SHP77 treated with DMSO at 0.1 percent for 48 hours (cell line): ENCODE data around the gene EI24.

Experiments used
- DNase-seq: peaks from one replicate; lab custom pipeline; 2025; lab: John Stamatoyannopoulos, UW

Gene EI24

DNA sequence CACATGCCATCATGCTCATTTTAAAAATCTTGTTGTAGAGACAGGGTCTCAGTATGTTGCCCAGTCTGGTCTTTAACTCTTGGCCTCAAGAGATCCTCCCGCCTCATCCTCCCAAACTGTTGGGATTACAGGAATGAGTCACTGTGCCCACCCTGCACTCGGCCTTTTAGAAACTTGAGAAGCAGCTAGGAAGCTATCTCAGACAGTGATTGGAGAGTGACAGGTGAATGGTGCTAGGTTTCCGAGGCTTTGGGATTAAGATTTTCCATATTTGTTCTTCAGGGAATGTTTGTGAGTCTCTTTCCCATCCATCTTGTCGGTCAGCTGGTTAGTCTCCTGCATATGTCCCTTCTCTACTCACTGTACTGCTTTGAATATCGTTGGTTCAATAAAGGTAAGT lies 10.5 kb downstream of the EI24 start:
- DNase-seq = no peak

DNA sequence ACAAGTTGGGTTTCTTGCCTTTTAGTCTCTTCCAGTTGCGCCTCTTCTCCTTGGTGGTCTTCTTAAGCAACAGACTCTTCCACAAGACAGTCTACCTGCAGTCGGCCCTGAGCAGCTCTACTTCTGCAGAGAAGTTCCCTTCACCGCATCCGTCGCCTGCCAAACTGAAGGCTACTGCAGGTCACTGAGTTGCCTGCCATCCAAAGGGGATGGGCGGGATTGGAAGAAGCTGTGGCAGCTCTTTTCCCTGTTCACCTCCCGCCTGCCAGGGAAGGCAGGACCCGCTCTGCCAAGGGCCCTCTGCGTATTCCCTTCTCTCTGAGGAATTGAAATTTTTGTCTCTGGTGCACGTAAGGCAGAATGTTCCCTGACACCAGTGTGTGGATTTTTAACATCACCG lies 14.2 kb downstream of the EI24 start:
- no peak for DNase-seq

DNA sequence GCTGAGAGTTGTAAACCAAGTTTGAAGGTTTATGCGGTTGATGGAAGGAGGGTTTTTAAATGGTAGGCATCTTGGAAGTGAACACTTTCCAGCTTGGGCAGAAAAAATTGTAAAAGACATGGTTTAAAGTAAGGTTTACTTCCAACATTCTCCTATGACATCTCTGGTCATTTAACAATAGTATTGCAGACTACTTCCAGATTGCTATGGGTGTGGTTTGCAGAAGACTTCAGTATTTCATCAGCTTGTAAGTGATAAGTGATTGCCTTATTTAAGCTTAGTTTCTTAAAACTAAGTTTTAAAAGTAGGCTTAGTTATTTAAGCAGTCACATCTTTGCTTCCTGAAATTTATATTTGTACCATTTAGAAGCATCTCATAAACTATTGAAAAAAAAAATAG lies 16.2 kb downstream of the EI24 start:
- no peak for DNase-seq

DNA sequence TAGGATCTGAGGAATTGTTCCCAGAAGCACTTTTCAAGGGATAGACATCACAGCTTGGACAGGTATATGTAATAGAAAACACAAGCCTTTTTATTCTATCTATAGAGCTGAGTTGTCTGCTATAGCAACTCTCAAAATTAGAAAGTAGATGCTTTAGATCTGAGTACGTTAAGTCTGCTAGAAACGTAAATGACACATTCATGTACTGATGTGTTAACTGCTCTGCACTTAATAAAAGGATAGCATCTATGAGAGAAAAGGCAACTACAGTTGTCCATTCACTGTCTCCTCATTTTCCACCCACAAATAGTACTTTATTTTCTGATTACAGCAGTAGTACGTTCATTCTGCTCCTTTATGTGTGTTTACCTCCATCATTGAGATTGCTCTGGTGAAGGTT lies 17.3 kb downstream of the EI24 start:
- DNase-seq = no peak

DNA sequence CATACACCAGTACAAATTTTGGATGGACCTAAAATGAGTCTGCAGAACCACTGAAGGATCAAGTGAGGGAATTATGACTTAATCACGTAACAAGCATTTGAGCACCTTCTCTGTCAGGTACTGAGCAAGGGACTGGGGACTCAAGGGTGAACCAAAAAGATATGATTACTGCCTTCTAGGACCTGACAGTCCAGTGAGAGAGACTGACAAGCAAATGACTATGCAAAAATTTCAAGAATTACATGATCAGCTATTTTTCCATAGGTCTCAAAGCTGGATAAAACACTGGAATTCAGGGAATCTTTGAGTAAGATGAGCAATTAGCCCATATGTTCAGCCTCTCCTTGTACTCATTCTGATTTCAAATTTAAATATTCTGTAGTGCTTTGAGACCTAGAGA lies 18.2 kb downstream of the EI24 start:
- no peak for DNase-seq

DNA sequence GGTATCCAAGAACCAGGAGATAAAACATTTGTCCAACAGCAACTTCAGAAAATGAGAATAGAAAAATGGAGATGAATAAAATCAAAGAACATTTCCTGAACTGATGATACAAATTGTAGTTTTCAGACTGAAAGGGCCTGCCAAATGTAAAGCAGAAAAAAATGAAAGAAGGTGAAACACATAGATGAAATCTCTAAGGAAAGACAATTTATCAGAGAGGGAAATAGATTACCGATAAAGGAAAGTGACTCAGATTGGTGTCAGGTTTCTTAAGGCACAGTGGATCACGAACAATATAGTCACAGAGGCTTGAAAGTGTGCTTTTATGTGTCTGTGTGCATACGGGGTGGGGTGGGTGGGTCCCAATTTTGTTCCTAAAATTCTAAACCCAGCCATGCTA lies 19.2 kb downstream of the EI24 start:
- no peak for DNase-seq

DNA sequence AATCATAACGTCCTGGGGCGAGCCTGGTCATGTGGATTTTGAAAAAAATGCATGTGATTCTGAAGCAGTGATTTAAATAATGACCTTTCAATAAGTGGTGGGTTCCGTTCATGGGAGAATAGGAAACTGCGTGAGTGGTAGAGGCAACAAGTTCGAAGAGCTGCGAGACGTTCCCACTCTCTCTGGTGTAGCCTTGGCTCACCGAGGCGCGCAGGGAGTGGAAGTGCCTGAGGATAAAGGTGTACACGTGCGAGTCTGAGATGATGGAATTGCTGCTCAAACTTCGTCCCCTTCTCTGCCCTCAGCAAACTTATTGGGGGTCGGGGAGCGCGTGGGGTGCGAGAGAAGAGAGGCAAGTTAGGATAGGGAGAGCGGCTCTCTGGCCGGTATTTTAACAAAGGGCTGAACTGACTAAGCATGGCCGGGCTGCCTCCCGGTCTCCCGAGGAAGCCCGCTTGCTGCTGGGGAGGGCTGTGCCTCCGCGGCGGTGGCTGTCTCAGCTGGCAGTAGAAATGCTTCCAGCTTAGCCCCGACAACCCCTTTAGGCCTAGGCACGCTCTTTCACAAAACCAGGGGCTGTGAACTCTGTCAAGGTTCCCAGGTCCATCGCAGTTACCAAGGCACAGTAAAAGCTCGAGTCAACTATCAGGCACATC lies 22.5 kb downstream of the EI24 start:
- DNase-seq = peak; percentile 19

DNA sequence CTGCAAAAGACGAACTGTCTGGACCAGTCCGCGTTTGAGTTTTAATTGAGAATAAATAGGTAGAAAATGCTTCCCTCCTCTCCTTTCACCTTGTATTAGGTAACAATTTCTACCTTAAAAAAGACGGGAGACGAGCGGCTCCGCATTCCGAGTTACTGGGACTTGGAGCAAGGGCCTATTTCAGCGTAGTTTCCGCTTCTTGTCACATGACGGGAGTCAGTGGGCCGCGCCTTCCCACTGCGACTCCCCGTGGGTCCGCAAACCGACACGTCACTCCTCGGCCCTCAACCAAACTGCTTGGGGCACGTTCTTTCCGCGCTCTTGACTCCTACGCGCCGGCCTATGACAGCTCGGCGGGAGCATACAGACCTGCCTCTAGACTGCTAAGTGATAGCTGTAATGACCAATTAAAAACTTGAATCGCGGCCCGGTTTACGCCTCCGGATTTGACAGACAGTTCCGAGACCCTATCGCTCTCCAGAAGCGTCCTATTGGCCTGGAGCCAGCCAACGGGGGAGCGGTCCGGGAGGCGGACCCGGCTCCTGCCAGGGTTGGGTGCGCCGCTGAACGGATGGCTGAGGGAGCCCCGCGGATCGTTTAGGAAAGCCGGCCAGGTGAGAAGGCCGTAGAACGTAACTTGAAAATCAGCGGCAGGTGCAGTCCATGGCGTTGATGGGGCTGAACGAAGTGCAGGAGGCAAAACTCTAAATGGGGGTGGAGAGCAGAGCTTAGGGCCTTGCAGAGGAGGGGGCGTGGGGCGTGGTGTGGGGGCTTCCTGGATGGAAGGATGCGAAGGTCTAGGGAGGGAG lies 23.2 kb downstream of the EI24 start, which contains the start of gene STT3A:
TSS of gene STT3A (plus strand) at position 548 of the 809 bp plus-strand sequence. CDS start 3,064 bp downstream, outside the sequence.
- DNase-seq = peak; percentile 98

DNA sequence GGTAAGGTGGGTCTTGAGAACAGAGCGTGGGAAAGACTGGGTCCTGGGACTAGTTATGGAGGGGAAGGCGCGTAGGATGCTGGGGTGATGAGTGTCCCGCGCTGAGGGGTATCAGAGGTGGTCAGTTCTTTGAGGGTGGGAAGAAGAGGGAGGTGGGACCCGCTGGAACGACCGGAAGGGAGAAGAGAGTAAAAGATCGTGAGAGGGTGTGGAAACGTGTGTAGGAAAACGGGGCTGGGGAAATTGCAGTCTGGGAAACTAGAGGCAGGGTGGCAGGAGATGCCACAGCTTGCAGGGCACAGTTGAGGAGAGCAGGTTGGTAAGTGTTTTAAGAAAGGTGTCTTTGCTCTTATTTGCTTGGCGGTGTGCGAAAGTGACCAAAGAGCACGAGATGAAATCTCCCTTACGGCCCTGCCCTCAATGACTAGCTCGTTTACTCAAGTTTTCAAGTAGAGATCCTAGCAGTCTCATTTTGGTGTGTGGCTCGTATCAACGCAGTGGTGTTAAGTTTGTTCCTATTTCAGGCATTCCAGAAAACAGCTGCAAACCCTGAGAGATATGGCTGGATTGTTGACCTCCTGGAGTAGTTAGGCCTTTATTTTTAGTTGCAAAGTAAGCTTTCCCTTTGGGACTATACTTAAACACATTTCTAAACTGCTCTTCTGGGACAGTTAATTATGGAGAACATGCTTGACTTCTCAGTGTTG lies 24.0 kb downstream of the EI24 start:
- DNase-seq = peak; percentile 36

DNA sequence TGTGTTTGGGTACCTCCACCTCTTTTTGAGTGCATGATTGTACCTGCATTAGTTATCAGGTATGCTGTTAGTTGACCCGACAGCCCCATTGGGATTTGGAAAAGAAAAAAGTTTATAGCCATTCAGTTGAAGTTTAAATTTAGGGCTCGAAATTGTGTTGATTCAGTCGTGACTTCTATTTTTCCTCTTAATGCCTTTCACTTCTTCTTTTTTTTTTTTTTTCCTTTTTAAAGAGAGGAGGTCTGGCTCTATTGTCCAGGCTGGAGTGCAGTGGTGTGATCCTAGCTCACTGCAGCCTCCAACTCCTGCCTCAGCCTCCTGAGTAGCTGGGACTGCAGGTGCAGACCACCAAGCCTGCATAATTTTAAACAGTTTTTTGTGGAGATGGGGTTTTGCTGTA lies 25.7 kb downstream of the EI24 start:
- no peak for DNase-seq

DNA sequence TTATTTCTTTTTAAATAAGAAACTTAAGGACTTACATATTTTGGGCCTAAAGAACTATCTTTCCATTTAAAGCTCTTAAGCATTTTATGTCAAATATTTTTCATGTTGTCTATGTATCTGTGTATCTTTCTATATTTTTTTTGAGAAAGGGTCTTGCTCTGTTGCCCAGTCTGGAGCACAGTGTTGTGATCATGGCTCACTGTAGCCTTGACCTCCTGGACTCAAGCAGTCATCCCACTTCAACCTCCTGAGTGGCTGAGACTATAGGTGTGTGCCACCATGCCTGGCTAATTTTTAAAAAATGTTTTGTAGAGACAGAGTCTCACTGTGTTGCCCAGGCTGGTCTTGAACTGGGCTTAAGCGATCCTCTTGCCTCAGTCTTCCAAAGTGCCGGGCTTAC lies 31.4 kb downstream of the EI24 start:
- DNase-seq = no peak

DNA sequence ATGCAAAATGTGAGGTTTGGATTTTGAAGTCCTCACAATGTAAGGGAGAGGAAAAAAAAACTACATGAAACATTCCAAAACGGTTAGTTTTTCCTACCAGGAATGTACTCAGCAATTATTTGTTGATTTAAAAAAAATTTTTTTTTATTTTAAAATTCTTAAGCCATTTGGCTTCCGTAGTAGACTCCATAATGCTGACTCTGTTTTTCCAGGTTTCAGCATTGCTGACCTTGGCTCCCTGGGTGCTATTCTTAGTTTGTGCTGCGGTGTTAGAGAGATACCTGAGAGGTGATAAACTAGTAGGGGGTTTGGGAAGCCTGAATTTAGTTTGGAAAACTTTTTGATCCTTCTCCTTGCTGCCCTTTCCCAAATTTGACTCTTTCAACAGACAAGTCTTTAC lies 33.9 kb downstream of the EI24 start:
- DNase-seq = no peak

DNA sequence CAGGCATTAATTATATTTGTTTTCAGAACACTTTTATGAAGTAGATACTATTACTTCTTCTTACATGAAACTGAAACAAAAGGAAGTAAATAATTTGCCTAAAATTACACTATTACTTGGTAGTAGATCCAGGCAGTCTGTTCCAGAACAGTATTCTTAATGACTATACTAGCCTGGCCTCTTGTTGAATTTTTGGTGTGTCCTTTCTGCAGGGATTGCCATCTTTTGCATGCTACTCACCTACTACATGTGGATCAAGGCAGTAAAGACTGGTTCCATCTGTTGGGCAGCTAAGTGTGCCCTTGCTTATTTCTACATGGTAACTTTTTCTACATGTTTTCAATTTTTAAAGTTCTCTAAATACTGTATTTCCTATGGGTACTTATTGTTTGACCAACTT lies 36.1 kb downstream of the EI24 start:
- DNase-seq = no peak

DNA sequence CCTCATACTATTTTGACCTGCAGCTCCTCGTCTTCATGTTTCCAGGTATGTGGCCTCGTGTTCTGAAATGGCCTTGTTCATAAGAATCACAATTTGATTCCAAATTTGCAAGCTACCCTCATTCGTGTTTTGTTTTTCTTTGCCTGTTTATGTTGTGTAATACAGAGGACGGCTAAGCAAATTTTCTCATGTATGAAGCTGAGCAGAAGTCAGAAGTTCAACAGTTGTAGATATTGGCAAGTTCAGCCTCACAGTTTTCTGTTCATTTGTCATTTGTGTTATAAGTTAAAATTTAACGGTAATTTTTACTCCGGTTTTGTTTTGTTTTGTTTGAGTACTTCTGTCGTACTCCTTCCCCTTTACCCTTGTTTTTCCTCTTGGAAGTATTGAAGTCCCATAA lies 40.3 kb downstream of the EI24 start:
- DNase-seq = no peak

DNA sequence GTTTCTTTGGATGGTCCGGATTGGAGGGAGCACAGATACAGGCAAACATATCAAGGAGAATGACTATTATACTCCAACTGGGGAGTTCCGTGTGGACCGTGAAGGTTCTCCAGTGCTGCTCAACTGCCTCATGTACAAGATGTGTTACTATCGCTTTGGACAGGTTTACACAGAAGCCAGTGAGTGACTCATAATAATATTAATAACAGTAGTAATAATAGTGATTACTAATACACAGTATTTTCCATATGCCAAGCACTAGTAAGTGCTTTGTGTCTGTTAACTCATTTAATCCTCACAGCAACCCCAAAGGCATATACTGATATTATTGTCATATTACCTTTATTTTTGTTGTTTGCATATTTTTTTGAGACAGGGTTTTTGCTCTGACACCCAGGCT lies 49.1 kb downstream of the EI24 start:
- DNase-seq = no peak

DNA sequence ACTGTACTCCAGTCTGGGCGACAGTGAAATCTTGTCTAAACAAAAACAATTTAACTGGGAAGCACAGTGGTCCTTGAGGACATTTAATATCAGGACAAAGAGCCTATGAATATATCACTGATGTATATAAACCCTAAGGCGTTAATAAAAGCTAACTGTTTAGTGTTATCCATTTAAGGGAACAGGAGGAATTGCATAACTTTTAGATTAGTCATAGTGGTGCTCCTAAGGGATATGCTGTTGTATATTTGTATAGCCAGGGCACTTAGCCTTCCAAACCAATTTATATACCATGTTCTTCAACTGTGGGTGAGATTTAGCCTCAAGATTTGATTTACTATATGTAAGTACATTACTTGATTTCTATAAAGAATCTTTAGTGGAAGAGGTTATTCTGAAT lies 52.7 kb downstream of the EI24 start:
- no peak for DNase-seq

DNA sequence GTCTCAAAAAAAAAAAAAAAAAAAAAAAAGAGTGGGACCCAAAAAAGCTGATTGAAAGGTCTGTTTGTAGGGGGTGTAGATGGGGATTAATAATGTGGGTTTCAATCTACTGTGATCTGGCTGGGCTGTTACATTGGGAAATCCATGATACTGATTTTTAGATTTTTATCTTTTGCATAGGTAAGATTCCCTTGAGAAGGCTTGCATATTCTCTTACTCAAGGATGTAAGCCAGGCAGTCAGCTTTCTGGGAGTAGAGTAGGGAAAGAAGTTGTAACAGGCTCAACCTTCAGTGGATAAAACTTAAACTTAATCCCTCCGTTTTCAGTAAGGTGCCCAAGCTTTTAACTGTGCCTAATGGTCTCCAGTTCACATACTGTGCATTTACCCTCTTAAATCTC lies 53.8 kb downstream of the EI24 start:
- no peak for DNase-seq

DNA sequence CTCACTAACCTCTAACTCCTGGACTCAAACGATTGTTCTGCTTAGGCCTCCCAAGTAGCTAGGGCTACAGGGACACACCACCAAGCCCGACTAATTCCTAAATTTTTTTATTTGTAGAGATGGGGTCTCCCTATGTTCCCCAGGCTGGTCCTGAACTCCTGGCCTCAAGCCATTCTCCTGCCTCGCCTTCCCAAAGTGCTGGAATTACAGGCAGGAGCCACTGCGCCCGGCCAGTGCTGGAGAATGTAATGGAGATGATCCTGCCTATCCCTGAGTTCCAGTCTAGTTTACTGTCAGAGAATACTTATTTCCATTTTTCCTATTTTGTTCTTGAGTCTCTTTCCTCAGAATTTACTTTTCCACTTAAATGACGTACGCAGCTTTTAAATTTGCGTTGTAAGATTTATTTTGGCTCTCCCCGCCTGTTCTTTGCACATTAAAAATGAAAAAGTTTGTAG lies 55.5 kb downstream of the EI24 start, which contains the start of gene CHEK1:
TSS of gene CHEK1 (plus strand) at position 408 of the 458 bp plus-strand sequence. CDS start 1,606 bp downstream, outside the sequence.
- DNase-seq = no peak

DNA sequence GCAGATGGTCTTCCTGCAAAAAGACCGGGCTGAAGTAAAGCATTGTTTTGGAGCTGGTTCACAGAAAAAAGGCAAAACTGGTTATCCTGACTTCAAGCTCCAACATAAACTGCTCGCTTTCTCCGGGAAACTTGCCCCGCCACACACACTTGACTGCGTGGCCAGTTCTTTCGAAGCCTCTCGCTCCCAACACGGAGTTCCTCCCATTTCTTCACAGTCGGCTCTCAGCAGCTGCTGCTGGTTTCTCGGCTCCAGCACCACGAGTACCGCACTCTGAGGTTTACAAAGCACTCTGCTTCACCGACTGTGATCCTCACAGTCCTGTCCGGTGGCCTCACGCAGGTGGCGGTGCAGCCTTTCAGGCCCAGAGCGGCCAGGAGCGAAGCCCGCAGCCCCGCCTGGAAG lies 56.0 kb downstream of the EI24 start:
- DNase-seq = no peak

DNA sequence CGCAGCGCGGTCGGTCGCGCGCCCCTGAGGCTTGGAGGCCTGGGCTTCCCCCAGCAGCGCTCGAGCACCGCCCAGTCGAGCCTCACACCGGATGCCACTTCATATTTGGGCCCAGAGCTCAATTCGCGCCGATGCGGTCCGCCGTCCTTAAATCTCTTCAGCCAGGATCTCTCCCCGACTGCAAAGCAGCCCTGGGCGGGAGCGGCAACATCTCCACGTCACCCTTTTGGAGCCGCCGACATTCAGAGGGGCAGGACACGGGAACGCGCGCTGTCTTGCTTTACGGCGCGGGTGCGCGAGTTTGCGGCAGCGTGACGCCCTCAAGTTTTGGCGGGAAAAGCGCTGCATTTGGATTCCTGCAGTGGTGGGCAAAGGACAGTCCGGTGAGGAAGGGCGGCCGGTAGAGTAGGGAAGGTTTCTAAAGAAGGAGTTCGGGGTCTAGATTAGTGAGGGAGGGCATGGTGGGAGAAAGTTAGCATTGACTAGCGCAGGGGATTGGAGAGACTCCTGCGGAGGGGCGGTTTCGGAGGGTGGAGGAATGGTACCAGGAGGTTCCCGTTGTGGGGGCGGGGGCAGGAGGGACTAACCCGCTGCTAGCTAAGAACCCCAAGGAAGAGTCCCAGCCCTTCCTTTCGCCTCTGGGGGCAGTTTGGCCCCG lies 56.5 kb downstream of the EI24 start:
- DNase-seq = peak; percentile 74

DNA sequence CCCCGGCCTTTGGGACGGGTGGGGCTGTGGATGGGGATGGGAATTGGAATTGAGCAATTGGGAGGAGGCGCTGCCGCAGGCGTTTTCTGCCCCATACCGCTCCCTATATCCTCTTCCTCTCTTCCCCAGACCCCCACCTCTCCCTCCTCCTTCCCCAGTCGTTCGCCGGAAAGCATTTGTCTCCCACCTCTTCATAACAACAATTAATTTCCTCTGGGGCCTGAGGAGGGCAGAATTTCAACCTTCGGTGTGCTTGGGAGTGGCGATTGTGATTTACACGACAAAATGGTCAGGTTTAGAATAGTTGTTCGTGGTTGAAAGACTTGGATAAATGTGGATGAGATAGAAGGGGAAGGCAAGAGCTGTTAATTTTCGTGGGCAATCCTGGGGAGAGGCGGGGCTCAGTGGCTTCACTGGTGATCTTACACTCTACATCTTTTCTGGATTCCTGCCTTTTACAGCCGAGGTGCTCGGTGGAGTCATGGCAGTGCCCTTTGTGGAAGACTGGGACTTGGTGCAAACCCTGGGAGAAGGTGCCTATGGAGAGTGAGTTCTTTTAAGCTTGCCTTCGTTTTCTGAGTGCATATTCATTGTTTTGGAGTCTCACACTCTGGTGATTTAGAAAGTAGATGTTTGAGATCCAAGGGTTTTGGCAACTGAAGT lies 57.1 kb downstream of the EI24 start:
- no peak for DNase-seq
